GM21360 (cell line): ENCODE measurements around the gene LPCAT3.
A peak's percentile ranks its signal among the peaks of the same experiment; 100 is the strongest.
"Not testable (repeated sequence)": the region's sequence is repeated elsewhere in the genome, so short reads cannot be mapped to it uniquely, and the experiment has no call there.

ENCODE experiments used
- ATAC-seq: cut with Tn5 transposase; IDR thresholded peaks from one replicate; pipeline ENCODE4 v1.9.1; 2021; ENCODE audit warnings: mild to moderate bottlenecking, moderate library complexity; ENCODE audit not compliant: unreplicated experiment

Gene LPCAT3, protein sequence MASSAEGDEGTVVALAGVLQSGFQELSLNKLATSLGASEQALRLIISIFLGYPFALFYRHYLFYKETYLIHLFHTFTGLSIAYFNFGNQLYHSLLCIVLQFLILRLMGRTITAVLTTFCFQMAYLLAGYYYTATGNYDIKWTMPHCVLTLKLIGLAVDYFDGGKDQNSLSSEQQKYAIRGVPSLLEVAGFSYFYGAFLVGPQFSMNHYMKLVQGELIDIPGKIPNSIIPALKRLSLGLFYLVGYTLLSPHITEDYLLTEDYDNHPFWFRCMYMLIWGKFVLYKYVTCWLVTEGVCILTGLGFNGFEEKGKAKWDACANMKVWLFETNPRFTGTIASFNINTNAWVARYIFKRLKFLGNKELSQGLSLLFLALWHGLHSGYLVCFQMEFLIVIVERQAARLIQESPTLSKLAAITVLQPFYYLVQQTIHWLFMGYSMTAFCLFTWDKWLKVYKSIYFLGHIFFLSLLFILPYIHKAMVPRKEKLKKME

DNA sequence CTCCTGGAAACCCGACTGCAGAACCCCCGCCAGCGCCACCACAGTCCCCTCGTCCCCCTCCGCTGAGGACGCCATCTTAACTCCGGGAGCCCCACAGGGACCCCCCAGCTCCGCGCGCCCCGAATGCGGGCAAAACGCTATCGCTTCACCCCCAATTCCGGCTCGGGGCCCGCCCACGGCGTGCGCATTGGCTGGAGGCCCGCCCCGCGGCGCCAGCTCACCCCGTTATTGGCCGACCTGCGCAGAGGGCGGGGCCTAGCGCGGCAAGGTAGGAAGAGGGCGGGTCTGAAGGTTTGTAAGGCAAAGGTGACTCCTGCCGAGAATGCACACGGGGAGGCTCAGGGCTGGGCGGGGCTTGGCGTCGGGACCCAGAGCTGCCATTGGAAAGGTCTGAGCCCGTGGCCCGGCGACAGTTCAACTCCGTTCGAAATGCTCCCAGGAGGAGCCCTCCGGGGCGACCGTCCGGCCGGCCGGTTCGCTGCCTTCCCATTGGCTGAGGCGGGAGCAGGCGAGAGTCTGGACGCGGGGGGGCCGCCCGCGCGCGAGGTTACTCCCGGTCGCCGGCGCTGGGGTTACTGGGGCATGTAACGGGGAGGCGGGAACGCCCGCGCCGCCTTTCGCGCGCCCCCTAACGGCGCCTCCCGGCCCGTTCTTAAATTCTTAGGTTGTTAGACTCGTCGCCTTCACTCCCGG lies at the start of gene LPCAT3:
TSS of gene LPCAT3 (minus strand) at position 127 of the 693 bp plus-strand sequence. CDS start at position 75, 52 bp downstream.
- peak; percentile 85 for ATAC-seq

DNA sequence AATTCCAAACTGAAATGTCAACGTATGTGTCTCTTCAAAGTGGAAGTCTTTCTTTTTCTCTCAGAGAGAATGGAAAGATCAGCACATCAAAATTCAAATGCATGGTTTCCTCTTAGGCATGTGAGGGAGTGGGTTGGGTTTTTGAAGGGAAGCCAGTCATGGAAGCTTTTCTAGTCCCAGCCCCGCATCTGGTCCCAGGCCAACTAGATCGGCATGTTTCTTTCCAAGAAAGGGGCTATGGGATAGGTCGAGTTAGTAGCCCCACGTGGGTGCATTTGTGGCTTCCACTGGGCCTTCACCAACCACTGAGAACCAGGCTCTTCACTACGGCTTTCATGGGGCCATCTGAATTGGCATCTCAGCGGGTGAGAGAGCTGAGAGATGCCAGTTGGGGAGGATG lies 48.8 kb upstream of the LPCAT3 start:
- no peak for ATAC-seq

GRCh38 chr12:7066596-7066995 lies 48.3 kb upstream of the LPCAT3 start:
- ATAC-seq = no peak

GRCh38 chr12:7065073-7065623 lies 46.9 kb upstream of the LPCAT3 start:
- no peak for ATAC-seq

DNA sequence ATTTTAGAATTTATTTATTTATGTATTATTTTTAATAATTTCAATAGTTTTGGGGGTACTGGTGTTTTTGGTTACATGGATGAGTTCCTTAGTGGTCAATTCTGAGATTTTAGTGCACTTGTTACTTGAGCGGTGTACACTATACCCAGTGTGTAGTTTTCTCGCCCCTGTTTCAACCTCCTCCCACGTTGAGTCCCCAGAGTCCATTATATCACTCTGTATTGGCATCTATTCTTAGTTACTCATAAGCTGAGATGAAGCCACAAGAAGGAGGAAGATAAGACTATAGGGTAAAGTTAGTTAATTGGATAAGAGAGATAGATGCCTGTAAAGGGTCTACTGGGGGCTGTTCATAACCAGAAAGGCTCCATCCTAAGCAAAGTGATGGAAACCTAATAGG lies 46.2 kb upstream of the LPCAT3 start:
- ATAC-seq = no peak

- ATAC-seq = no peak
Measured at GRCh38 chr12:7061596-7061995, 43.3 kb upstream of the LPCAT3 start.

GRCh38 chr12:7061138-7061537 lies 42.9 kb upstream of the LPCAT3 start:
- no peak for ATAC-seq

DNA sequence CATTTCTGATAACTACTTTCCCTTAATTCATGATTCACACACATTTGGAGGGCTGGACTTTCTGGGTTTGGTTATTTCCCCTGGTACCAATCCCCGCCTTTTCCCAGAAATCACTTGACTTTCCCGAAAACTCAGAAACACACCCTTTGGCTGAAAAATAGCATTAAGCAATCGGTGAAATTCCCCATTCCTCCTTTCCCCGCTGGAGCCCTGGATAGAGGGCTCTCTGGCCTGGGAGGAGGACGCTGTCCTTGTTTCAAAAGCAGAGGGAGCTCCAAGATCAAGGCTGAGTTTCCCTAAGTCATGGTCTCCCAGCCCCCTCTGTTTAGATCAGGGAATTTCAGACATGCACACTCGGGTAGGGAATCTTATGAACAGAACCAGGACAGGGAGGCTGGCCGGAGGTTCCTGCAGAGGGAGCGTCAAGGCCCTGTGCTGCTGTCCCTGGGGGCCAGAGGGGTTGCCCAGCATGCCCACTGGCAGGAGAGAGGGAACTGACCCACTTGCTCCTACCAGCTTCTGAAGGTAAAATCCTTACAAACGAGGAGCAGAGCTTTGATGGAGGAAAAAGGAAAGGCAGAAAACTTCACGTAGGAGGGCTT lies 42.2 kb upstream of the LPCAT3 start, which contains the start of gene C1S:
TSS of gene C1S (plus strand) at position 366 of the 602 bp plus-strand sequence. CDS start 1,195 bp downstream, outside the sequence.
- ATAC-seq = no peak

DNA sequence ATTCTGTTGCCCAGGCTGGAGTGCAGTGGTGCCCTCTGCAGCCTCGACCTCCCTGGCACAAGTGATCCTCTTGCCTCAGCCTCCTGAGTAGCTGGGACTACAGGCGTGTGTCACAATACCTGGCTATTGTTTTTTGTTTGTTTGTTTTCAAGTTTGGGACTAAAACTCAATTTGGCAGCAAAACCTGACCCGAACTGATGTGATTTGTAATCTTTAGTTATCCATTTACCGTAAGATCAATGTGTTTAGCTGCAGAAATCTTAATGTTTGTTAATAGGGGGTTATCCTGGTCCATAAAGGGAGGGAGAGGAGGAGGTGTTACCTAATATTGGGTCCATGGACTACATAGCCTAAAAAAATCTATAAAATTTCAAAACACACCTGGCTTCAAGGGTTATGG lies 41.5 kb upstream of the LPCAT3 start:
- no peak for ATAC-seq

- ATAC-seq = no peak
Measured at GRCh38 chr12:7058850-7059395, 40.6 kb upstream of the LPCAT3 start.

GRCh38 chr12:7058163-7058845 lies 40.0 kb upstream of the LPCAT3 start:
- no peak for ATAC-seq

- not testable (repeated sequence) for ATAC-seq
Measured at GRCh38 chr12:7055736-7056135, 37.5 kb upstream of the LPCAT3 start.

GRCh38 chr12:7054925-7055324 lies 36.6 kb upstream of the LPCAT3 start:
- ATAC-seq = no peak

DNA sequence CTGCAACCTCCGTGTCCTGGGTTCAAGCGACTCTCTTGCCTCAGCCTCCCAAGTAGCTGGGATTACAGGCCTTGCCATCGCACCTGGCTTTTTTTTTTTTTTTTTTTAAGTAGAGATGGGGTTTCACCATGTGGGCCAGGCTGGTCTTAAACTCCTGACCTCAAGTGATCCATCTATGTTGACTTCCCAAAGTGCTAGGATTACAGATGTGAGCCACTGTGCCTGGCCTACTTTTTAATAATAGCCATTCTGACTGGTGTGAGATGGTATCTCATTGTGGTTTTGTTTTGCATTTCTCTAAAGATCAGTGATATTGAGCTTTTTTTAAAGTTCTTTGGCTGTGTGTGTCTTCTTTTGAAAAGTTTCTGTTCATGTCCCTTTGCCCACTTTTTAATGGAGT lies 31.7 kb upstream of the LPCAT3 start:
- ATAC-seq = not testable (repeated sequence)

GRCh38 chr12:7049445-7049951 lies 31.2 kb upstream of the LPCAT3 start:
- not testable (repeated sequence) for ATAC-seq

DNA sequence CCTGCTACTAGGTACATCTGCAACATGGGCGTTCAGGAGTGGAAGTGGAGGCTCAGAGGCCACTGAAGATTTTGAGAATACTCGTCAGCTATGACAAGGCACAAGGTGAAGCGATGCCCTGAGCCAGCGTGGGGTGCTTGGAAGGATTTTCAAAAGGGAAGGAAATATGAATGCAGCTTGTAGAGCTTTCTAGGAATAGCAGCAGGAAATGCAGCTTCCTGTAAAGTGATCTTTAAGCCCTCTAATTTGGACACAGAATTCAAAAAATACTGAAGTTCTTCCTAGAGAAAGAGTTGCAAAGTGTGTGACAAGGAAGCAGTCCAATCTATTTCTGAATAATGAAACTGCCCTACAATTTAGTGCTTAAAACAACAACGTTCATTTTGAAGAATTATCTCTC lies 29.0 kb upstream of the LPCAT3 start:
- ATAC-seq = no peak

GRCh38 chr12:7046383-7047105 lies 28.3 kb upstream of the LPCAT3 start:
- no peak for ATAC-seq

DNA sequence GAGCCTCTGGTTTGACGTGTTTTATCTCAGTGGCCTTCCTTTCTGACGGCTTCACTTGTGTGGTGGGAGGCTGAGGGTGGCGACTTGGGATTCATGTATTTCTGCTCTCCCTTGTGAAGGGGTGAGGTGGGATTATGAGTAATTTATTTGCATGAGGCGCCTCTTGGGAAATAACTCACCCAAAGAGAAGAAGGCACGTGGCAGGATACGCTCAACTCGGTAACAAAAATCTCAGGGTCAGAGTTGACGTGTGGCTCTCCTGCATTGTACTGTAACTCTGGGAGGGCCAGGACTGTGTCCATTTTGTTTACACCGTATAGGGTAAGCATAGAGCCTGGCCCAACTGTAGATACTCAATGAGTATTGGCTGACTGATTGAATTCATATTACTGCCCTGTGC lies 27.6 kb upstream of the LPCAT3 start:
- no peak for ATAC-seq

GRCh38 chr12:7042842-7043241 lies 24.6 kb upstream of the LPCAT3 start:
- ATAC-seq = no peak
